ENCODE data around the gene AUTS2. TPM values are rescaled to one million over a fixed set of nuclear protein-coding genes. Genes with fewer than 3 reads are reported as not detected.

AUTS2 gene
- total RNA-seq, 3 donors from 2014 or later = 31.2 to 67.6 (median 36.5) TPM

- no peaks in the 10 kb centered on the region for H3K9me3 ChIP-seq
- H3K36me3 ChIP-seq (ENCODE audit: low read depth) = no peaks in the 10 kb centered on the region
- no peaks in the 10 kb centered on the region for H3K4me1 ChIP-seq (ENCODE audit: low read depth)
- DNase-seq (no peak), ATAC-seq (no peak)
- no peak overlapping the region for H3K4me3 ChIP-seq
- intact Hi-C loops (cut with DNase I, micrococcal nuclease) = no loop called here
- no peak for TF ChIP-seq CTCF (IDR thresholded peaks at IDR 0.05)
Observed at GRCh38 chr7:70343519-70343918, 745.2 kb downstream of the AUTS2 start.

- intact Hi-C loops (cut with DNase I, micrococcal nuclease) = no loop called here
- Histone ChIP-seq H3K9me3 (no peaks in the 10 kb centered on the region), H3K4me3 (no peak overlapping the region), H3K4me1 (ENCODE audit: low read depth) (no peaks in the 10 kb centered on the region), H3K36me3 (ENCODE audit: low read depth) (no peaks in the 10 kb centered on the region)
- DNase-seq (no peak), ATAC-seq (no peak)
- no peak for TF ChIP-seq CTCF (IDR thresholded peaks at IDR 0.05)
Observed at GRCh38 chr7:70344726-70345125, 746.5 kb downstream of the AUTS2 start.

- intact Hi-C loops (cut with DNase I, micrococcal nuclease) = no loop called here
- no peaks in the 10 kb centered on the region for H3K36me3 ChIP-seq (ENCODE audit: low read depth)
- ATAC-seq (no peak), DNase-seq (no peak)
- no peak overlapping the region for H3K4me3 ChIP-seq
- no peak for TF ChIP-seq CTCF (IDR thresholded peaks at IDR 0.05)
- H3K4me1 ChIP-seq (ENCODE audit: low read depth) = no peaks in the 10 kb centered on the region
- no peaks in the 10 kb centered on the region for H3K9me3 ChIP-seq
Observed at GRCh38 chr7:70346844-70347462, 748.7 kb downstream of the AUTS2 start.

- no peak for TF ChIP-seq CTCF (IDR thresholded peaks at IDR 0.05)
- H3K9me3 ChIP-seq = no peaks in the 10 kb centered on the region
- DNase-seq = no peak
- H3K4me3 ChIP-seq = no peak overlapping the region
- no peak for ATAC-seq
- intact Hi-C loops (cut with DNase I, micrococcal nuclease) = no loop called here
- no peaks in the 10 kb centered on the region for H3K36me3 ChIP-seq (ENCODE audit: low read depth)
- no peaks in the 10 kb centered on the region for H3K4me1 ChIP-seq (ENCODE audit: low read depth)
Observed at GRCh38 chr7:70347463-70348254, 749.4 kb downstream of the AUTS2 start.

- no peaks in the 10 kb centered on the region for H3K4me1 ChIP-seq (ENCODE audit: low read depth)
- H3K9me3 ChIP-seq = no peaks in the 10 kb centered on the region
- DNase-seq (no peak), ATAC-seq (no peak)
- TF ChIP-seq CTCF (IDR thresholded peaks at IDR 0.05) = no peak
- H3K36me3 ChIP-seq (ENCODE audit: low read depth) = no peaks in the 10 kb centered on the region
- intact Hi-C loops (cut with DNase I, micrococcal nuclease) = no loop called here
- no peak overlapping the region for H3K4me3 ChIP-seq
Observed at GRCh38 chr7:70349031-70349430, 750.8 kb downstream of the AUTS2 start.
